ENCODE measurements around the gene MCC. TPM values are rescaled to one million over a fixed set of nuclear protein-coding genes. Genes with fewer than 3 reads are reported as not detected.

Gene MCC
- total and polyA plus RNA-seq, 2 experiments from 2014 or later = 3.4 to 8.8 TPM

GRCh38 chr5:113090336-113091106, 397.7 kb downstream of the MCC start:
- Histone ChIP-seq H3K27me3 (replicated peaks; ENCODE audit: insufficient read depth) (no peaks in the 10 kb centered on the region), H2AFZ (no peak overlapping the region), H3K27ac (no peak overlapping the region), H3K4me3 (no peak overlapping the region), H3K79me2 (ENCODE audit: insufficient read depth) (no peaks in the 10 kb centered on the region), H3K9ac (no peak overlapping the region), H3K36me3 (ENCODE audit: low read depth) (no peaks in the 10 kb centered on the region), H3K9me2 (ENCODE audit: insufficient read depth) (no peaks in the 10 kb centered on the region), H3K4me2 (ENCODE audit: unreplicated experiment) (no peak overlapping the region), H4K20me1 (ENCODE audit: insufficient read depth) (no peaks in the 10 kb centered on the region), H3F3A (ENCODE audit: insufficient read depth) (no peaks in the 10 kb centered on the region), H3K4me1 (ENCODE audit: insufficient read depth) (no peaks in the 10 kb centered on the region), H3K9me3 (ENCODE audit: low read depth) (no peaks in the 10 kb centered on the region)
- in situ Hi-C loops (cut with MboI) = no loop called here
- no peak for DNase-seq
- no peak for TF ChIP-seq EZH2 (IDR thresholded peaks at IDR 0.05; ENCODE audit: insufficient read depth, poor library complexity, severe bottlenecking)
- no peak for TF ChIP-seq EZH2phosphoT487 (IDR thresholded peaks at IDR 0.05; ENCODE audit: insufficient read depth, low read depth)
- 79% methylated on average over 11 of the region's 11 CpGs for WGBS, 2 experiments (ENCODE audit: low coverage in 1 of 2, low lambda C conversion rate in 2 of 2, missing lambda C conversion rate in 2 of 2)

GRCh38 chr5:113089653-113090335, 398.5 kb downstream of the MCC start:
- Histone ChIP-seq H3F3A (ENCODE audit: insufficient read depth) (no peaks in the 10 kb centered on the region), H2AFZ (no peak overlapping the region), H3K27ac (no peak overlapping the region), H3K9me2 (ENCODE audit: insufficient read depth) (no peaks in the 10 kb centered on the region), H3K79me2 (ENCODE audit: insufficient read depth) (no peaks in the 10 kb centered on the region), H3K4me1 (ENCODE audit: insufficient read depth) (no peaks in the 10 kb centered on the region), H3K9me3 (ENCODE audit: low read depth) (no peaks in the 10 kb centered on the region), H3K4me2 (ENCODE audit: unreplicated experiment) (no peak overlapping the region), H4K20me1 (ENCODE audit: insufficient read depth) (no peaks in the 10 kb centered on the region), H3K4me3 (no peak overlapping the region), H3K9ac (no peak overlapping the region), H3K27me3 (replicated peaks; ENCODE audit: insufficient read depth) (no peaks in the 10 kb centered on the region), H3K36me3 (ENCODE audit: low read depth) (no peaks in the 10 kb centered on the region)
- TF ChIP-seq EZH2phosphoT487 (IDR thresholded peaks at IDR 0.05; ENCODE audit: insufficient read depth, low read depth) (no peak), EZH2 (IDR thresholded peaks at IDR 0.05; ENCODE audit: insufficient read depth, poor library complexity, severe bottlenecking) (no peak)
- in situ Hi-C loops (cut with MboI) = no loop called here
- peak; percentile 11 for DNase-seq
- 90 to 91% methylated on average over 6 of the region's 6 CpGs for WGBS, 2 experiments (ENCODE audit: low coverage in 1 of 2, low lambda C conversion rate in 2 of 2, missing lambda C conversion rate in 2 of 2)

- WGBS, 2 experiments (ENCODE audit: low coverage in 1 of 2, low lambda C conversion rate in 2 of 2, missing lambda C conversion rate in 2 of 2) = 92 to 96% methylated on average over 5 of the region's 5 CpGs
- TF ChIP-seq EZH2phosphoT487 (IDR thresholded peaks at IDR 0.05; ENCODE audit: insufficient read depth, low read depth) (no peak), EZH2 (IDR thresholded peaks at IDR 0.05; ENCODE audit: insufficient read depth, poor library complexity, severe bottlenecking) (no peak)
- Histone ChIP-seq H3K27me3 (replicated peaks; ENCODE audit: insufficient read depth) (no peaks in the 10 kb centered on the region), H3K36me3 (ENCODE audit: low read depth) (no peaks in the 10 kb centered on the region), H3F3A (ENCODE audit: insufficient read depth) (no peaks in the 10 kb centered on the region), H2AFZ (no peak overlapping the region), H3K9me2 (ENCODE audit: insufficient read depth) (no peaks in the 10 kb centered on the region), H4K20me1 (ENCODE audit: insufficient read depth) (no peaks in the 10 kb centered on the region), H3K27ac (no peak overlapping the region), H3K79me2 (ENCODE audit: insufficient read depth) (no peaks in the 10 kb centered on the region), H3K9me3 (ENCODE audit: low read depth) (no peaks in the 10 kb centered on the region), H3K4me2 (ENCODE audit: unreplicated experiment) (no peak overlapping the region), H3K4me1 (ENCODE audit: insufficient read depth) (no peaks in the 10 kb centered on the region), H3K4me3 (no peak overlapping the region), H3K9ac (no peak overlapping the region)
- DNase-seq = no peak
- in situ Hi-C loops (cut with MboI) = no loop called here
Observed at GRCh38 chr5:113087976-113088514, 400.2 kb downstream of the MCC start.

- in situ Hi-C loops (cut with MboI) = no loop called here
- H3K4me1 ChIP-seq (ENCODE audit: insufficient read depth) = peaks cover 15% of the 10 kb centered on the region
- H3K9me2 ChIP-seq (ENCODE audit: insufficient read depth) = no peaks in the 10 kb centered on the region
- no peak overlapping the region for H3K4me3 ChIP-seq
- H3K4me2 ChIP-seq (ENCODE audit: unreplicated experiment) = no peak overlapping the region
- no peak overlapping the region for H3K27ac ChIP-seq
- H3K9ac ChIP-seq = no peak overlapping the region
- no peak for DNase-seq
- WGBS, 2 experiments (ENCODE audit: low coverage in 1 of 2, low lambda C conversion rate in 2 of 2, missing lambda C conversion rate in 2 of 2) = 93 to 95% methylated on average over 7 of the region's 7 CpGs
- no peaks in the 10 kb centered on the region for H3K79me2 ChIP-seq (ENCODE audit: insufficient read depth)
- no peak overlapping the region for H2AFZ ChIP-seq
- TF ChIP-seq EZH2 (IDR thresholded peaks at IDR 0.05; ENCODE audit: insufficient read depth, poor library complexity, severe bottlenecking) = no peak
- no peak for TF ChIP-seq EZH2phosphoT487 (IDR thresholded peaks at IDR 0.05; ENCODE audit: insufficient read depth, low read depth)
- H4K20me1 ChIP-seq (ENCODE audit: insufficient read depth) = no peaks in the 10 kb centered on the region
- no peaks in the 10 kb centered on the region for H3K36me3 ChIP-seq (ENCODE audit: low read depth)
- peaks cover 20% of the 10 kb centered on the region for H3F3A ChIP-seq (ENCODE audit: insufficient read depth)
- no peaks in the 10 kb centered on the region for H3K9me3 ChIP-seq (ENCODE audit: low read depth)
- H3K27me3 ChIP-seq (replicated peaks; ENCODE audit: insufficient read depth) = no peaks in the 10 kb centered on the region
Observed at GRCh38 chr5:113085880-113086409, 402.3 kb downstream of the MCC start.
